Ishikawa (cell line): ENCODE measurements around the gene IPO13.

ENCODE experiments used
- EGR1 ChIP-seq: IDR thresholded peaks from 2 replicates; pipeline ENCODE4 v1.6.1; 2012
- EP300 ChIP-seq: IDR thresholded peaks from 2 replicates; pipeline ENCODE4 v1.6.1; 2012; ENCODE audit warnings: borderline replicate concordance
- MAX ChIP-seq: IDR thresholded peaks from 2 replicates; pipeline ENCODE4 v1.6.1; 2012
- NFIC ChIP-seq: IDR thresholded peaks from 2 replicates; pipeline ENCODE4 v1.6.1; 2012
- REST ChIP-seq: IDR thresholded peaks from 2 replicates; pipeline ENCODE4 v1.6.1; 2012; ENCODE audit warnings: low read depth, mild to moderate bottlenecking
- TAF1 ChIP-seq: IDR thresholded peaks from 2 replicates; pipeline ENCODE4 v1.6.1; 2012; ENCODE audit warnings: low read depth, mild to moderate bottlenecking
- USF1 ChIP-seq: IDR thresholded peaks from 2 replicates; pipeline ENCODE4 v1.6.1; 2012
- YY1 ChIP-seq: IDR thresholded peaks from 2 replicates; pipeline ENCODE4 v1.6.1; 2012; ENCODE audit warnings: low read depth
- ZBTB7A ChIP-seq: IDR thresholded peaks from 2 replicates; pipeline ENCODE4 v1.6.1; 2012; ENCODE audit warnings: low read depth

- TF ChIP-seq ZBTB7A, result no peak
- TF ChIP-seq REST, result no peak
- TF ChIP-seq EP300, result no peak
- no peak for TF ChIP-seq MAX
- TF ChIP-seq EGR1, result no peak
- TF ChIP-seq YY1, result no peak
- no peak for TF ChIP-seq USF1
- no peak for TF ChIP-seq NFIC
- no peak for TF ChIP-seq TAF1
Measured at GRCh38 chr1:43970502-43970901, 23.8 kb downstream of the IPO13 start.
